Epithelial cell of proximal tubule (primary cell): ENCODE results near the gene MPPED1. TPM values are rescaled to one million over a fixed set of nuclear protein-coding genes. Genes with fewer than 3 reads are reported as not detected.

Experiments used
- DNase-seq: peaks from one replicate; pipeline ENCODE4 v3.0.0-alpha.2; 2011; ENCODE audit warnings: low read depth
- H3K4me3 ChIP-seq: 2 replicates; pipeline ENCODE4 v1.5.1; 2011; ENCODE audit warnings: low read depth, mild to moderate bottlenecking, low read length
- total RNA-seq: library from RNA; depleted of rRNA; stranded (reverse); fragments of >200 nt; gene quantifications from 2 replicates; pipeline ENCODE4 v1.2.3, GENCODE V29; 2015
- TF ChIP-seq, protein P1 (sequence below): conservative IDR thresholded peaks from 2 replicates; pipeline ENCODE4 v1.5.1; 2012; ENCODE audit warnings: low read depth, mild to moderate bottlenecking, low read length

Gene MPPED1
- total RNA-seq, 1 donor from 2014 or later = not detected

DNA sequence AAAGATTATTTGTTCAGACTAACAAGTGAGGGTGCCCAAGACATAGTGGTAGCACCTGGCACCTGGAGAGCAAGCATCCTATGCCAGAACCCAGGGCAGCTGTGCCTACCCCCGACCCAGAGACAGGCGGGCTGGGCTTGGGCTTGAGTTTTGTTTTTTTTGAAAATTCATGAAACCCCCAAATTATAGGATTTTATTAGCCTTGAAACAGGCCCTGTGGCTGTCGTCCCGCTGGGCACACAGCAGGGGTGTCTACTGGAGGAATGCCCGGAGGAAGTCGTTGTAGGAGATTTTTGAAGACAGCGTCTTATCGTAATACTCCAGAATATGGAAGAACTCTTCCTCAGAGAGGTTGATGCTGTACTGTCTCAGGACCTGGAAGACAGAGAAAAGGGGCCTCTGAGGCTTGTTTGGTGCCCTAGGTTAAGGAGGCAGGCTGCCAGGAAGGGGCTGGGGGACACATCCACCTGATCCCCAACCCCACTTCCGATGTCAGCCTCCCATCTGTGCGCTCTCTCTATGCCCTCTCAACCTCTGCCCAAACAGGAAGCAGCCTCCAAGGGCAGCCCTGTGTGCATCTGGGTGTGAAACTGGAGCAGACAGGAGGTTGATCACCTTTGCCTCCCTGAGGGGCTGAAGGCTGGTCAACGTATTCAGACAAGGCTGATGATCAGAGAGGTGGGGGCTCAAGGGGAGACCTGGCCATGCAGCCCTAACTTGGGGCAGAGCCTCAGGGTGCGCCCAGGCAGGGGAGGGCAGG lies 117.0 kb downstream of the MPPED1 start:
- no peak overlapping the region for H3K4me3 ChIP-seq
- no peak for DNase-seq
- TF ChIP-seq, protein P1, sequence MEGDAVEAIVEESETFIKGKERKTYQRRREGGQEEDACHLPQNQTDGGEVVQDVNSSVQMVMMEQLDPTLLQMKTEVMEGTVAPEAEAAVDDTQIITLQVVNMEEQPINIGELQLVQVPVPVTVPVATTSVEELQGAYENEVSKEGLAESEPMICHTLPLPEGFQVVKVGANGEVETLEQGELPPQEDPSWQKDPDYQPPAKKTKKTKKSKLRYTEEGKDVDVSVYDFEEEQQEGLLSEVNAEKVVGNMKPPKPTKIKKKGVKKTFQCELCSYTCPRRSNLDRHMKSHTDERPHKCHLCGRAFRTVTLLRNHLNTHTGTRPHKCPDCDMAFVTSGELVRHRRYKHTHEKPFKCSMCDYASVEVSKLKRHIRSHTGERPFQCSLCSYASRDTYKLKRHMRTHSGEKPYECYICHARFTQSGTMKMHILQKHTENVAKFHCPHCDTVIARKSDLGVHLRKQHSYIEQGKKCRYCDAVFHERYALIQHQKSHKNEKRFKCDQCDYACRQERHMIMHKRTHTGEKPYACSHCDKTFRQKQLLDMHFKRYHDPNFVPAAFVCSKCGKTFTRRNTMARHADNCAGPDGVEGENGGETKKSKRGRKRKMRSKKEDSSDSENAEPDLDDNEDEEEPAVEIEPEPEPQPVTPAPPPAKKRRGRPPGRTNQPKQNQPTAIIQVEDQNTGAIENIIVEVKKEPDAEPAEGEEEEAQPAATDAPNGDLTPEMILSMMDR = no peak

DNA sequence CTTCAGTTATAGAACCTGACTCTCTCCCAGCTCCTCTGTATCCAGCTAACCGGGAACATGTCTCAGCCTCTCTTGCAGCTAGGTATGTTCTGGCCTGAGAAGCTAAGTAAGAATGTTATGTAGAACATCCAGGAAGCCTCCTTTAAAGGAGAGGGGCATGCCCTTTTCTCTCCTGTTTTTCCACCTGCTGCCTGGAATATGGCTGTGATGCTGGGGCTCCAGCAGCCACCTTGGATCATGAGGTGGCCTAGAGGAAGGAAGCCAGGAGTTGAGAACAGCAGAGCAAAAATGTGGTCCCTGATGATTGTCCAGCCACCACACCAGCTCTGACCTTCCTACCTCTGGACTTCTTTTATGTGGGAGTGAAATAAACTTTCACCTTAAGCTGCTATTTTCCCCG lies 117.6 kb downstream of the MPPED1 start:
- H3K4me3 ChIP-seq = no peak overlapping the region
- TF ChIP-seq, protein P1 = no peak
- no peak for DNase-seq

DNA sequence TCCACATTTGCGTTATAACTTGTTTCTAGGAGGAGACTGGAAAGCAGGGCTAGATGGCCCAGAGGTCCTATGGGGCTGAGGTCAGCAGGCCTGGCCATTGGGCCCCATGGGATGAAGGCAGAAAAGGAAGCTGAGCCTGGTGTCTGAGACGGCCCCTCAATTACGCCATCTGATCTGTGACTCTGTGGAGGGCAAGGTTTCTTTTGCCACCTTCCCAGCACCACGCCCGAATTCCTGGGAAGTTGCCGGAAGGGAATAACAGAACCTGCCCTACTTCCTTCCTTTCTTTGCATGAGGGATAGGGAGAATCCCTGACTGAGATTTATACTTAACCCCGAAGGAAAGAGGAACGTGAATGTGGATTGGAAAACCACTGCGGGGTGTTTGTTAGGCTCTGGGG lies 118.1 kb downstream of the MPPED1 start:
- TF ChIP-seq, protein P1 = no peak
- H3K4me3 ChIP-seq = no peak overlapping the region
- no peak for DNase-seq

- H3K4me3 ChIP-seq = no peak overlapping the region
- TF ChIP-seq, protein P1 = no peak
- no peak for DNase-seq
These were observed 118.8 kb downstream of the MPPED1 start for GRCh38 chr22:43530349-43531201.

- no peak for DNase-seq
- TF ChIP-seq, protein P1 = no peak
- no peak overlapping the region for H3K4me3 ChIP-seq
These were observed 119.8 kb downstream of the MPPED1 start for GRCh38 chr22:43531651-43532050.

- DNase-seq = no peak
- no peak overlapping the region for H3K4me3 ChIP-seq
- TF ChIP-seq, protein P1 = no peak
These were observed 120.7 kb downstream of the MPPED1 start for GRCh38 chr22:43532301-43533155.
